ENCODE measurements around the gene SMTNL2. TPM values are rescaled to one million over a fixed set of nuclear protein-coding genes. Genes with fewer than 3 reads are reported as not detected.
A peak's percentile ranks its signal among the peaks of the same experiment; 100 is the strongest.

Gene SMTNL2
- polyA plus RNA-seq, 1 of the 3 experiments (the other 2 are of a cell fraction), result not detected

DNA sequence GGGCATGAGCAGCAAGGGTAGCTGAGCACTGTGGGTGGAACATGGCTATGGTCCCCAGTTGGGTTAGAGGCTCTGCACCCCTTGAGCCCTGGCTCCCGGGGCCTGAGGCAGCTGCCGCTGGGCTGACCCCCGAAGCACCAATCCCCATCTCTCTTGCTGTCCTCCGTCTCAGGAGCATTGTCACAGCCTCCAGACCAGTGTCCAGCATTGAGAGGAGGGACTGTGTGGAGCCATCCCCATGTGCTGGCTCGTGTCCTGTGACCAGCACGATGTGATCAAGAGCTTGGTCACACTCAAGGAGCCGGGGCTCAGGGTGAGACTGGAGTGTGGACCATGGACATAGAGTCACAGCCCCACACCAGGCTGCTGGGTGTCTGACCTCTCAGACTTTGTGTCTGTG is 2.9 kb downstream of the SMTNL2 start (continued):
- TF ChIP-seq, protein P1, sequence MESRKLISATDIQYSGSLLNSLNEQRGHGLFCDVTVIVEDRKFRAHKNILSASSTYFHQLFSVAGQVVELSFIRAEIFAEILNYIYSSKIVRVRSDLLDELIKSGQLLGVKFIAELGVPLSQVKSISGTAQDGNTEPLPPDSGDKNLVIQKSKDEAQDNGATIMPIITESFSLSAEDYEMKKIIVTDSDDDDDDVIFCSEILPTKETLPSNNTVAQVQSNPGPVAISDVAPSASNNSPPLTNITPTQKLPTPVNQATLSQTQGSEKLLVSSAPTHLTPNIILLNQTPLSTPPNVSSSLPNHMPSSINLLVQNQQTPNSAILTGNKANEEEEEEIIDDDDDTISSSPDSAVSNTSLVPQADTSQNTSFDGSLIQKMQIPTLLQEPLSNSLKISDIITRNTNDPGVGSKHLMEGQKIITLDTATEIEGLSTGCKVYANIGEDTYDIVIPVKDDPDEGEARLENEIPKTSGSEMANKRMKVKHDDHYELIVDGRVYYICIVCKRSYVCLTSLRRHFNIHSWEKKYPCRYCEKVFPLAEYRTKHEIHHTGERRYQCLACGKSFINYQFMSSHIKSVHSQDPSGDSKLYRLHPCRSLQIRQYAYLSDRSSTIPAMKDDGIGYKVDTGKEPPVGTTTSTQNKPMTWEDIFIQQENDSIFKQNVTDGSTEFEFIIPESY (IDR thresholded peaks at IDR 0.05; ENCODE audit: borderline replicate concordance, low read depth), result no peak
- TF ChIP-seq, protein P2, sequence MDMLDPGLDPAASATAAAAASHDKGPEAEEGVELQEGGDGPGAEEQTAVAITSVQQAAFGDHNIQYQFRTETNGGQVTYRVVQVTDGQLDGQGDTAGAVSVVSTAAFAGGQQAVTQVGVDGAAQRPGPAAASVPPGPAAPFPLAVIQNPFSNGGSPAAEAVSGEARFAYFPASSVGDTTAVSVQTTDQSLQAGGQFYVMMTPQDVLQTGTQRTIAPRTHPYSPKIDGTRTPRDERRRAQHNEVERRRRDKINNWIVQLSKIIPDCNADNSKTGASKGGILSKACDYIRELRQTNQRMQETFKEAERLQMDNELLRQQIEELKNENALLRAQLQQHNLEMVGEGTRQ (IDR thresholded peaks at IDR 0.05; ENCODE audit: borderline replicate concordance, low read depth, low read length), result no peak
- TF ChIP-seq EP300 (IDR thresholded peaks at IDR 0.05; ENCODE audit: borderline replicate concordance in 1 of 2, low read depth in 1 of 2, low read length in 1 of 2) (no peak), POLR2AphosphoS5 (IDR thresholded peaks at IDR 0.05; ENCODE audit: low read depth, low read length) (no peak), EZH2phosphoT487 (IDR thresholded peaks at IDR 0.05; ENCODE audit: borderline replicate concordance, low read depth) (no peak), ELF1 (IDR thresholded peaks at IDR 0.05) (no peak), RFX5 (IDR thresholded peaks at IDR 0.05; ENCODE audit: low read length) (no peak)

DNA sequence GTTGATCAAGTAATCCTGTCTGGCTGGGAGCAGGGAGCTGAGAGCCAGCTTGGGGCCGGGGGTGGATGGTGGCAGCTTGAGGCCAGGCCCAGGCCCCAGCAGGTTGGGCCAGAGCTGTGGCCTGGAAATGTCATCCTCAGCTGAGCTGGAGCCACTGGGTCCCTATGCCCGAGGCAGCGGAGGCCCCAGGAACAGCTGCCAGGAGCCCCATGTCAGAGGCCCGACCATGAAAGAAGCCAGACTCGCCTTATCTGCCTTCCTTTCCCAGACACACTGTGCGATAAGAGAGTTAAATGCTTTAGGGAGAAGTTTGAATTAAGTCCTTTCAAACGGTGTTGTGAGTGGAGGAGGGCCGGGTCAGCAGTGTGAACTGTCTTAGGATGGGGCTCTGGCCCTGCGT is 3.5 kb downstream of the SMTNL2 start:
- Histone ChIP-seq H3K4me3 (ENCODE audit: low read depth in 2 of 2, low read length in 1 of 2) (no peak overlapping the region), H3K4me2 (no peak overlapping the region), H3F3A (replicated peaks; ENCODE audit: insufficient read depth) (no peaks in the 10 kb centered on the region), H3K9me2 (no peaks in the 10 kb centered on the region), H3K27me3 (ENCODE audit: insufficient read depth) (peaks cover 69% of the 10 kb centered on the region), H3K36me3 (replicated peaks in 1 of 2; ENCODE audit: control insufficient read depth in 1 of 2, insufficient read depth in 2 of 2, low read length in 1 of 2) (no peaks in the 10 kb centered on the region), H3K9me3 (no peaks in the 10 kb centered on the region), H3K4me1 (ENCODE audit: control insufficient read depth in 1 of 2, insufficient read depth in 2 of 2, low read depth in 1 of 2, low read length in 1 of 2) (peaks cover 0 to 30% of the 10 kb centered on the region in 2 experiments; a peak in 1 of 4 replicates), H4K20me1 (ENCODE audit: insufficient read depth) (no peaks in the 10 kb centered on the region), H3K9ac (no peak overlapping the region), H2AFZ (ENCODE audit: low read depth) (no peak overlapping the region), H3K79me2 (ENCODE audit: insufficient read depth) (no peaks in the 10 kb centered on the region), H3K27ac (ENCODE audit: low read depth in 2 of 2, low read length in 1 of 2) (no peak overlapping the region)
- ChIA-PET CTCF (interaction anchor here (0.6 to 9.7 kb wide), 4 partner anchors 12 to 175 kb away, joined by 3 to 75 read pairs (median 15); no protein-coding TSS in a partner anchor), POLR2A (no interaction called here)
- peak; percentile 94 for DNase-seq
- WGBS (ENCODE audit: low lambda C conversion rate), result 29% methylated on average over 7 of the region's 9 CpGs
- TF ChIP-seq GATA2 (CRISPR knock-in tag; IDR thresholded peaks at IDR 0.05) (peak; percentile 100), FOXJ3 (CRISPR knock-in tag; IDR thresholded peaks at IDR 0.05) (peak; percentile 91), EP300 (IDR thresholded peaks at IDR 0.05; ENCODE audit: borderline replicate concordance in 1 of 2, low read depth in 1 of 2, low read length in 1 of 2) (peak in 1 of 2 experiments; percentile 98; a peak in 2 of 4 replicates), MEF2A (IDR thresholded peaks at IDR 0.05; ENCODE audit: borderline replicate concordance, low read depth) (no peak), RXRA (IDR thresholded peaks at IDR 0.05; ENCODE audit: borderline replicate concordance, low read depth) (no peak), RCOR1 (IDR thresholded peaks at IDR 0.05; ENCODE audit: low read length) (peak; percentile 100), MXI1 (IDR thresholded peaks at IDR 0.05; ENCODE audit: low read depth, low read length) (peak; percentile 63; the same call in 1 of the 2 replicates), EZH2phosphoT487 (IDR thresholded peaks at IDR 0.05; ENCODE audit: borderline replicate concordance, low read depth) (no peak), NFIC (IDR thresholded peaks at IDR 0.05; ENCODE audit: borderline replicate concordance) (peak; percentile 8; the same call in 1 of the 2 replicates), CHD2 (IDR thresholded peaks at IDR 0.05; ENCODE audit: low read length, partially characterized antibody) (peak; percentile 92), TCF12 (IDR thresholded peaks at IDR 0.05) (peak; percentile 84)
- TF ChIP-seq, protein P3, sequence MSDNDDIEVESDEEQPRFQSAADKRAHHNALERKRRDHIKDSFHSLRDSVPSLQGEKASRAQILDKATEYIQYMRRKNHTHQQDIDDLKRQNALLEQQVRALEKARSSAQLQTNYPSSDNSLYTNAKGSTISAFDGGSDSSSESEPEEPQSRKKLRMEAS (IDR thresholded peaks at IDR 0.05; ENCODE audit: low read depth), result no peak
- TF ChIP-seq, protein P2 (IDR thresholded peaks at IDR 0.05; ENCODE audit: borderline replicate concordance, low read depth, low read length), result peak; percentile 12; the same call in 1 of the 2 replicates
- TF ChIP-seq, protein P4, sequence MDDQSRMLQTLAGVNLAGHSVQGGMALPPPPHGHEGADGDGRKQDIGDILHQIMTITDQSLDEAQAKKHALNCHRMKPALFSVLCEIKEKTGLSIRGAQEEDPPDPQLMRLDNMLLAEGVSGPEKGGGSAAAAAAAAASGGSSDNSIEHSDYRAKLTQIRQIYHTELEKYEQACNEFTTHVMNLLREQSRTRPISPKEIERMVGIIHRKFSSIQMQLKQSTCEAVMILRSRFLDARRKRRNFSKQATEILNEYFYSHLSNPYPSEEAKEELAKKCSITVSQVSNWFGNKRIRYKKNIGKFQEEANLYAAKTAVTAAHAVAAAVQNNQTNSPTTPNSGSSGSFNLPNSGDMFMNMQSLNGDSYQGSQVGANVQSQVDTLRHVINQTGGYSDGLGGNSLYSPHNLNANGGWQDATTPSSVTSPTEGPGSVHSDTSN (IDR thresholded peaks at IDR 0.05), result peak; percentile 59
- TF ChIP-seq, protein P5, sequence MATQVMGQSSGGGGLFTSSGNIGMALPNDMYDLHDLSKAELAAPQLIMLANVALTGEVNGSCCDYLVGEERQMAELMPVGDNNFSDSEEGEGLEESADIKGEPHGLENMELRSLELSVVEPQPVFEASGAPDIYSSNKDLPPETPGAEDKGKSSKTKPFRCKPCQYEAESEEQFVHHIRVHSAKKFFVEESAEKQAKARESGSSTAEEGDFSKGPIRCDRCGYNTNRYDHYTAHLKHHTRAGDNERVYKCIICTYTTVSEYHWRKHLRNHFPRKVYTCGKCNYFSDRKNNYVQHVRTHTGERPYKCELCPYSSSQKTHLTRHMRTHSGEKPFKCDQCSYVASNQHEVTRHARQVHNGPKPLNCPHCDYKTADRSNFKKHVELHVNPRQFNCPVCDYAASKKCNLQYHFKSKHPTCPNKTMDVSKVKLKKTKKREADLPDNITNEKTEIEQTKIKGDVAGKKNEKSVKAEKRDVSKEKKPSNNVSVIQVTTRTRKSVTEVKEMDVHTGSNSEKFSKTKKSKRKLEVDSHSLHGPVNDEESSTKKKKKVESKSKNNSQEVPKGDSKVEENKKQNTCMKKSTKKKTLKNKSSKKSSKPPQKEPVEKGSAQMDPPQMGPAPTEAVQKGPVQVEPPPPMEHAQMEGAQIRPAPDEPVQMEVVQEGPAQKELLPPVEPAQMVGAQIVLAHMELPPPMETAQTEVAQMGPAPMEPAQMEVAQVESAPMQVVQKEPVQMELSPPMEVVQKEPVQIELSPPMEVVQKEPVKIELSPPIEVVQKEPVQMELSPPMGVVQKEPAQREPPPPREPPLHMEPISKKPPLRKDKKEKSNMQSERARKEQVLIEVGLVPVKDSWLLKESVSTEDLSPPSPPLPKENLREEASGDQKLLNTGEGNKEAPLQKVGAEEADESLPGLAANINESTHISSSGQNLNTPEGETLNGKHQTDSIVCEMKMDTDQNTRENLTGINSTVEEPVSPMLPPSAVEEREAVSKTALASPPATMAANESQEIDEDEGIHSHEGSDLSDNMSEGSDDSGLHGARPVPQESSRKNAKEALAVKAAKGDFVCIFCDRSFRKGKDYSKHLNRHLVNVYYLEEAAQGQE (IDR thresholded peaks at IDR 0.05; ENCODE audit: low read depth, low read length), result no peak
- TF ChIP-seq, protein P1 (IDR thresholded peaks at IDR 0.05; ENCODE audit: borderline replicate concordance, low read depth), result no peak

Data from SK-N-SH (cell line).